HG03097 (cell line): ENCODE data around the gene NXPE3.

ENCODE experiments used
- ATAC-seq: cut with Tn5 transposase; IDR thresholded peaks from one replicate; pipeline ENCODE4 v1.9.1; 2021; ENCODE audit not compliant: unreplicated experiment, low FRiP score

Gene NXPE3

DNA sequence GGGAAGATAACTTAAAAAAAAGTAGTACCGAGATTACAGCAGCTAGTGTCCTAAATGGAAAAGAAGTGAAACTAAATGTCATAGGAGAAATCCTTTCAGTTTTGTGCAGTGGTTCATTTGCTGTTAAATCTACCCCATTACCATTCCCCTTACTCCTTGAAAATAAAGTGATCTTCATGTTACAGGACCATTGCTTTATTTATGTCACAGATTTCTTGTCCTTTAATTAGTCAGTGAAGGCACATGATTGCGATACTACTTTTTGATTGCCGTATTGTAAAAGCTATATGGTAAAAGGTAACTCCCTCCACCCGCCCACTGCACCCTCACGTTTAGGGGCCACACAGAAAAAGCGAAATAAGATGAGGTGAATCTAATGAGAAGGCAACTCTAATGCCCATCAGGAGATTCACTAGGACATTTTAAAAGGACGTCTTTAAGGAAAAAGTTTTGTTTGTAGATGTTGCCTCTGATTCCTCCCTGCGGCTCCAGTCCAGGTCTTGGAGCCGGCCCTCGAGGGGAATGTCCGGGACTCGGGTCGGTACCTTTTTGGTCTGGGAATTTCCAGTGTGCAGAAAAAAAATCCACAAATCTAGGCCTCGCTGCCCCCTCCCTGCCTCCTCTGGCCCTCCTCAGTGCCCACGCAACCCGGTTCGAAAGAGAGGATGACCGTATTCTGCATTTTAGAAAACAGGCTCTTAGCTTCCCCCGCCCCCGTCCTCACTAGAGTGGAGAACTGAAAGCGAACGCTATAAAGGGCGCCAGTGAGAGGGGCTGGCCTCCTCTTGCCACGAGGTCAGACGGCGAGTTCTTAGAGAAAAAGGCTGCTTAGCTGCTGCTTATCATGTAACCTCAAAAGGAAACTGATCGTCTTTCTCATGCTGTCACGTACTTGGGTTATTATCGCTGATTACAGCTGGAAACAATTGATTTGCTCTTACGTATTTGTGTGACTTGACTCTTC is 48.5 kb downstream of the NXPE3 start:
- peak; percentile 84 for ATAC-seq

DNA sequence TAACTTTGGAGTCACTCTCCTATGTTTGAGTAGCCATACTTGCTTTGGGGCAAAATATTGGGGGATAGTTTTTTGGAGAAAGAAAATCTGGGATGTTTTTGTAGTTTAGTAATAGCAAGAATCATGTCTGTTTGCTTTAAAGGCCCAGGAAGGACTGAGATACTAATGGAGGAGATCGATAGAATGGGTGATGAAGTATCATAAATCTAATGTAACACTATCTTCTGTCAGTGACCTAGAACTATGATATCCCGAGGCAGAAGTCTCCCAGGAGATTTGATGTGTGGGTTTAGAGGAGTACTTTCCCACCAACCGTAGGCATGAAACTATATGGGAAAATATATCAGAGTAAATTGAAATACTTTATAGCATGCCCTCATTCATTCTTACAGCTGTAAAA is 49.3 kb downstream of the NXPE3 start:
- no peak for ATAC-seq

DNA sequence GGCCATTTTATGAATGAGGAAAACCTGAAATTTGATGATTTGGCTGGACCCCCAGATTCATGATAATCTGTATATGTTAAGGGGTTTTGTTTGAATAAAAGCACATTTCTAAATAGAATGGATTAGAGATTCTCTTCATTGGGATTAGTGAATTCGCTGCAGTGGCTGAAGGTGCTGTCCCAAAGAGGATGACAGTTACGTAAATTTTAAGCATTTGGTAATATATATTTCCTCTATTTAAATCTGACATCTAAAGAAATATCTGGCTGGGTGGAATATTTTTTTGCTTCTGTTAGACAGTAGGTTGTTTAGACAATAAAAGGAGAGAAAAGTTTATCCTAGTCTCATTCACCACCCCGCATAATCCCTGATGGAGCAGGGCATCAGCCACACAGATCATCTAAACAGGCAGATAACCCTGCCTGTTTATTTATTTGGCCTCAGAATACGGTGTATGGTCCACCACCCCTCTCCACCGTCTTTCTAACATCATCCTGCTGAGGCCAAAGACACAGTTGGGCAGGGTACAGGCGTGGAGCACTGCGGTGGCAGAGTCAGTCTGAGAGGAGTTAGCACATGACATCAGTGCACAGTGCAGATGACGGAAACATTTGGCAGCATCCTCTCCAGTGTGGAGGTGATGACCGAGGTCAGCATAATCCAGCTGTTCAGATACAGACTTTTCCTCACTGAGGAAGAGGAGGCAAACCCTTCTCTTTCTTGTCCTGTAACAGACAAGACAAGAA is 49.9 kb downstream of the NXPE3 start:
- peak; percentile 42 for ATAC-seq

DNA sequence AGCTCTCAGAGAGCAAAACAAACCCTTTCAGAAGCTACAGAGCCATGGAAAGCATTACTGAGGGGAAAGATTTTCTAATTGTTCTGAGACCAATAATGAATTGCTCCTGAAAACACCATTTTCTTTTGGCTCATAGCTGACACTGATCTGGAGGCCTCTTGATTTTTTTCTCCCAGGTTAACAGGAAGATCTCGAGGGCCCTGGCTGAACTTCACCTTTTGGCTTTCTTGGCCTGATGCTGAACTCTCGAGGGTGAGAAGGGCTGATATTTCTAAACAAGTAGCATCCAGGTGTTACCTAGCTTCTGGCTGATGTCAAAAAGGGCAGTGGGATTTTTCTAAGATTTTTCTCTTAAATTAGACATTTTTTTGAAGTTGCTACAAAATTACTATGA is 50.4 kb downstream of the NXPE3 start:
- ATAC-seq: no peak

DNA sequence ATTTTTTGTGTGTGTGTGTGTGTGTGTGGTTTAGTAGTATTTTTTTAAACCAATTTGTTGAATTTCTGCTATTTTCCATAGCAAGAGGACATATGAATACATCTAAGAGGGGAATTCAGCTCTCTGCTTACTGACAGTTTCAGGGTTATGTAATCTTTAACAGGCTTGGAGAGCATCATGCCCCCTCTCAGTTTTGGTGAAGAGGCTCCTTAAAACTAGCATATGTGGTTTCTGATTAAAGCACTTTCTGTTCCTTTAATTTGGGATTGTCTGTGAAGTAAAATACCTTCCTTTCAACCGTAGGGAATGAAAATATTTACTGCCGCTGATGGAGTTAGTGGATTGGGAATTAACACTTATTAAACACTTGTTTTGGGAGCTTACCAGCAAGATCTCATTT is 50.9 kb downstream of the NXPE3 start:
- ATAC-seq: no peak

DNA sequence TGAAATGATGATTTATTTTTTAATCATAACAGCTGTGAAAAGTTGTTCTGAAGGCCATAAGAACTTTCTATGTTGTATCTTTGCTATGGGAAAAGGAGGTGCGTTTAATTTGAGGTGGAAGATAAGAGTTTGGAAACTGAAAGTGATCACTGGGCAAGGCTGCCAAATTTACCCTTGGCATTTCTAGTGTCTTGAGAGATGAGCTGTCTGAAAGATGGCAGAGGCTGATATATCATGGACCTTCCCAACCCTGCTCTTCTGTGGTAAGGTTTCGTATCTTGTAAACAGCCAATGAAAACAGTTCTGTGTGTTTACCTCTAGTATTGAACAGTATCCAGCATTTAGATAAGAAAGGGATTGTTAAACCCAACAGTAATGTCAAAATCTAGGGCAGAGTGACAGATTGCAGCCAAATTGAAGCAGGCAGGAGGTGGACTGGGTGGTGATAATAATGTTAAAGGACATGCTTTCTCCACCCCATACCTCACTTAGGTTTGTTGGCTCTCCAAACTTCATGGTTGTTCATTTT is 54.5 kb downstream of the NXPE3 start:
- no peak for ATAC-seq

DNA sequence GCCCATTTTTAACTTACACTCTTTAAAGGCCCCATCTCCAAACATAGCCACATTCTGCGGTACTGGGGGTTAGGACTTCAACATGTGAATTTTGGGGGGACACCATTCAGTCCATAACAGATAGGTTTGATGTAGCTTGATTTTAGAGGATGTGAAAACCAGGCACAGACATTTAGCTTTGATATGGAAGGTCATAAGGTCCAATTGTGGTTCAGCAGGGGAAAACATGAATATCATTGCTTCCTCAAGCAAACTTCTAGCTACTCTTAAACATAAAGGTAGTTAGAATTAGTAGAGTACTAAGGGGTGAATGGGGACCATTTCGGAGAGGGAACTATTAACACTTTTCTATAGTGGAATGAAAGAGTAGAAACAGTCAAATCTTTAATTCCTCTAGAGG is 56.7 kb downstream of the NXPE3 start:
- no peak for ATAC-seq

DNA sequence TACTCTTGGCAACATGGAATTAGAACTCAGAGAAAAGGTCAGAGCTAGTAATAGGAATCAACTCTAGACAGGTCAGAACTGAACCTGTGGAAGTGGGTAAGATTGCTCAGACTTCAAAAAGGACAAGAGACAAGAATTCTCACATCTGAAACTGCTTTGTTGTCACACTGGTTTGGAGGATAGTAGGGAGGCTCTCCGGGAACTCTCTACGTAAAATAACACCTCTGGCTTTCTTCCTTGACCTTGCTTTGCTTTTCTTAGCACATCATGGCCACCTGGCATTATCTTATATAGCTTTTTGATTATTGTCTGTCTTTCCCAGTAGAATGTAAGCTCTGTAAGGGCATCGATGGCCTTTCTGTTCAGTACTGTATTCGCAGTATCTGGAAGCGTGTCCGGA is 57.1 kb downstream of the NXPE3 start:
- ATAC-seq: no peak

DNA sequence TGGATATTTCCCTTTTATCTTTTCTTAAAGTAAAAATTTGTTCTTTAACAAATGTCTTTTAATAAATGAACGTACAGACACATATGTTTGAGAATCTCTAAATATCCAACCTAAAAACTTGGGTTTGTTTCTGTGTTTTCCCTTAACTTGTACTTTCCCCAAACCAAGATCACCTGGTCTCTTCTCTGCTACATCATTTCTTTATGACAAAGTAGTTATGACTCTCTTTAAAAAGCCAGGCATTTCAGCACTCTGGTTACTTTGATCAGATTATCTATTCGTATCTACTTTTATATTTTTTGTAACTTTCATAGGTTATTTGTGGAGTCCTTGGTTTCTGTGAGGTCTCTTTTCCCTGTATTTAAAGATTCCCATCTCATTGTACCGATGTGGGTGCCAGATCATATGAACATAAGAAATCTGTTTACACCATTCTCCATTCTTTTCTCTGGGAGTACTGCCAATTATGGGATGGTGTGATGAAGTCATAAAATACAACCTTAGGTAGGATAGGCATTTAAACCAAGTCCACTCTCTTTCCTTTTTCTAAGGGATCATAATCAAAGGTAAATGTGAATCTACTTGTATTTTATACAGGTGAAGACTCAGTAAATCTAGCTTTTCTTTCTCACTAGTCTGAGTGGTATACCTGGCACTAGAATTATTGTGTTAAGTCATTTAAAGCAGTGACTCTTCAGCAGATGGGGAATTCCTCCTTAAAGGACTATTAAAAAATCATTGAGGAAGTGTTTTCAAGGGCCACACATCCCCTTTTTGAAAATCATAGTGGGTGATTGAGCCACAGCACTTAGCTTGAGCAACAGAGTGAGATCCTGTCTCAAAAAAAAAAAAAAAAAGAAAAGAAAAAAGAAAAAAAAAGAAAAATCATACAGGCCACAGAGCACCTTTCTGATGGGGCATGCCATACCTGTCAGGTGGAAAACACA is 57.9 kb downstream of the NXPE3 start:
- no peak for ATAC-seq

DNA sequence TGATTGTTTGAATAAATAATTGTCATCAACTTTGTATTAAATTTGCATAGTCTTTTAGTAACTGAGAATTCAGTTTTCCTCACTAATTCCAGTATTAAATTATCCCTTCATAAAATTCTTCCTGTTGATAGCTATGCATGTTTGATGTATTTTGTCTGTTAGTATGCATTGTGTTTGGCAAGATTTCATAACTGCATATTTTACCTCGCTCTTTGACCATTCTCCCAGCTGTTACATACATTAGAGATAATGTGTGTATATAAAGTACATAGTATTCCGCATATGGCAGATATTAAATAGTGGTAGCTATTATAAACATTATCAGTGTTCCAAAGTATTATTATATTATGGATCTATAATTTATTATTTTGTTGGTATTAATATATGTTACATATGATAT is 59.7 kb downstream of the NXPE3 start:
- ATAC-seq: no peak

DNA sequence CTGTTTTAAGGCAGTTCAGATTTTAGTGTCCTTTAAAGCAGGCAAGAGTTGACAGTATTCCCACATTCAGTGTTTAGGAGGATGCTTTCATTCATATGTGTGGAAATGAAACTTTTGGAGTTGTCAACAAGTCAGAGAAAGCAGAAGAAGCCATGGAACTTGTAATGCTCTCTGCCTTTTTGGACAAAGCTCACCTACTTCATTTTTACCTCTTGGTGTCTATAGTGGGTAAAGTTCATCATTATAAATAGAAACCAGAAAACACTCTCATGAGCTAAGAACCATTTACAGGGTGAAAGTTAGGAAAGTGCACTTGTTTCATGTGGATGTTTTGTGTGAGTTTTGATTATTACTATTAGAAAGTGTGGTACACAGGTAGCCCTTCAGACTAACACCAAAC is 61.1 kb downstream of the NXPE3 start:
- no peak for ATAC-seq

DNA sequence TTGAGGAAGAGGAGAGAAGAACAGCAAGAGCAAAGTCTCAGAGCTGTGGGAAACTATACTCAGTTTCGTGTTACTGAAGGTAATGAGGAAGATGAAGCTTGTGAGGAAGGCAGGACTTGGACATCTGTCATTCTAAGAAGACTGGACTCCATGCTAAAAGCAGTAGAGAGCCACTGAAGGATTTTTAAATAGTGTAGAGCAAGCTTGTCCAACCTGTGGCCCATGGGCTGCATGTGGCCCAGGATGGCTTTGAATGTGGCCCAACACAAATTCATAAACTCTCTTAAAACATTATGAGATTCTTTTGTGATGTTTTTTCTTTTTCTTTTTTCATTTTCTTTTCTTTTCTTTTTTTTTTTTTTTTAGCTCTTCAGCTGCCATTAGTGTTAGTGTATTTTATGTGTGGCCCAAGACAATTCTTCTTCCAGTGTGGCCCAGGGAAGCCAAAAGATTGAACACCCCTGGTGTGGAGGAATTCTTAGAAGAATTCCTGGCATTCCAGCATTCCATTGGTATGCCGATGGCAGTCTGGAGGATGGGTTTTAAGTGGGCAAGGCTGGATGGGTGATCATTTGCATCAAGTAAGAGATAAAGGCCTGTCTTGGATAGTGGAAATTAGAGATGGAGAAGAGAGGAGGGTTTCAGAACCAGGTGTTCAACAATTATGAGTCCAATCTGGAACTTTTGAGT is 63.4 kb downstream of the NXPE3 start:
- ATAC-seq: no peak

DNA sequence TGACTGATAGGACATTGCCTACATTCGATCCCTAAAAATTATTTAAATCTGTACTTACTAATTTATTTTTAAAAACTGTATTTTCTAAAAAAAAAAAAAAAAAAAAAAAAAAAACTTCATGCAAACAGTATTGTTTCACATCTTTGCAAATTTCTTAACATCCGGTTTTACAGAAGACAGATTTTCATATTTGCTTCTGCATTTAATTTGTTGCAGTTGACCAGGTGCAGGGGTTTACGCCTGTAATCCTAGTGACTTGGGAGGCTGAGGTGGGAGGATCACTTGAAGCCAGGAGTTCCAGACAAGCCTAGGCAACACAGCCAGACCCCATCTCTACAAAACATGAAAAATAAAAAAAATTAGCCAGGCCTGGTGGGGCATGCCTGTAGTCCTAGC is 63.9 kb downstream of the NXPE3 start:
- no peak for ATAC-seq

DNA sequence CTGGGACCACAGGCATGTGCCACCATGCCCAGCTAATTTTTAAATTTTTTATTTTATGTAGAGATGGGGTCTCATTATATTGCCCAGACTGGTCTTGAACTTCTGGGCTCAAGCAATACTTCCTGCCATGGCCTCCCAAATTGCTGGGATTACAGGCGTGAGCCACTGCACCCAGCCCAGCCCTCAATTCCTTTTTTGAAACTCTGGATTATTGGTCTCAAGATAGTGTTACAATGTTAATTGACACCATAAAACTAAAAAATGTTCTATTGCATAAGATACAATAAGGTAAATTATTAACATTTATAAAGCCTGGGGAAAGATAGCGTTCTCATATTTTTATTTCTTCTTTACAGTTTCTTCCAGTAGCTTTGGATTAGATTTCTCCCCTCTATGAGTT is 66.4 kb downstream of the NXPE3 start:
- no peak for ATAC-seq

DNA sequence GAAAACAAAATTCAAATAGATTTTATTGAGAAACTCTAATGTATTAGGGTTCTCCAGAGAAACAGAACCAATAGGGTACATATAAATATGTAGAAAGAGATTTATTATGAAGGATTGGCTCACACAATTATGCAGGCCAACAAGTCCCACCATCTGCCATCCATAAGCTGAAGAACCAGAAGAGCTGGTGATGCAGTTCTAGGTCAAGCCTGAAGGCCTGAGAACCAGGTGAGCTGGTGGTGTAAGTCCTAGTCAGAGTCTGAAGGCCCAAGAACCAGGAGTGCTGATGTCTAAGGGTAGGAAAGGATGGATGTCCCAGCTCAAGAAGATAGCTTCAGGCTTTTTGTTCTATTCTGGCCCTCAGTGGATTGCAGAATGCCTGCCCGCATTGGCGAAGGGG is 67.7 kb downstream of the NXPE3 start:
- ATAC-seq: no peak

DNA sequence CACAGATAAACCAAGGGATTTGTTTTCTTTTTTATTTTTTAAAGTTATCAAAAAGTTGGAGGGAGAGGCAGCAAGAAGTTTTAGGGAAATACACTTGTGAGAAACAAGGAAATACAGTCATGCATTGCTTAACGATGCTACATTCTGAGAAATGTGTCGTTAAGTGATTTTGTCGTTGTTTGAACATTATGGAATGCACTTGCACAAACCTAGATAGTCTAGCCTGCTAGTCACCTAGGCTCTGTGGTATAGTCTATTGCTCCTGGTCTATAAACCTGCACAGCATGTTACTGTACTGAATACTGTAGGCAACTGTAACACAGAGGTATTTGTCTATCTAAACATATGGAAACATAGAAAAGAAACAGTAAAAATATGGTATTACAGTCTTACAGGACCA is 68.3 kb downstream of the NXPE3 start:
- no peak for ATAC-seq

DNA sequence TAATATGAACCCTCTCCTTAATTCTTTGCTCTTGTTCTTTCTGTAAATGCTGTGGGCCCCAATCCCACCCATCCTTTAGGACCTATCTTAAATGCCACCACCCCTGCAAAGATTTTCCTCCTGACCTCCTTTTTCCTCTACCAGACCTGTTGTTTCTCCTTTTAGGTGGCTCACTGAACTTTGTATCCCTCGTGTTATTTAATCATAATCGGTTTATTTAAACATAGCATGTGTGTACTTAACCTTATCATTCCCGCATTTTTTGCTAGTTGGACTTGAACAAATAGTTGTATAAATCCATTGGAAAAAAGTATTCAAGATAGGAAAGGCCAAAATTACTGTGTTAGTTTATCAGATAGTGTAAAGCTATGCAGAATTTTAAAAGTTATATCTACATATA is 69.3 kb downstream of the NXPE3 start:
- ATAC-seq: no peak

DNA sequence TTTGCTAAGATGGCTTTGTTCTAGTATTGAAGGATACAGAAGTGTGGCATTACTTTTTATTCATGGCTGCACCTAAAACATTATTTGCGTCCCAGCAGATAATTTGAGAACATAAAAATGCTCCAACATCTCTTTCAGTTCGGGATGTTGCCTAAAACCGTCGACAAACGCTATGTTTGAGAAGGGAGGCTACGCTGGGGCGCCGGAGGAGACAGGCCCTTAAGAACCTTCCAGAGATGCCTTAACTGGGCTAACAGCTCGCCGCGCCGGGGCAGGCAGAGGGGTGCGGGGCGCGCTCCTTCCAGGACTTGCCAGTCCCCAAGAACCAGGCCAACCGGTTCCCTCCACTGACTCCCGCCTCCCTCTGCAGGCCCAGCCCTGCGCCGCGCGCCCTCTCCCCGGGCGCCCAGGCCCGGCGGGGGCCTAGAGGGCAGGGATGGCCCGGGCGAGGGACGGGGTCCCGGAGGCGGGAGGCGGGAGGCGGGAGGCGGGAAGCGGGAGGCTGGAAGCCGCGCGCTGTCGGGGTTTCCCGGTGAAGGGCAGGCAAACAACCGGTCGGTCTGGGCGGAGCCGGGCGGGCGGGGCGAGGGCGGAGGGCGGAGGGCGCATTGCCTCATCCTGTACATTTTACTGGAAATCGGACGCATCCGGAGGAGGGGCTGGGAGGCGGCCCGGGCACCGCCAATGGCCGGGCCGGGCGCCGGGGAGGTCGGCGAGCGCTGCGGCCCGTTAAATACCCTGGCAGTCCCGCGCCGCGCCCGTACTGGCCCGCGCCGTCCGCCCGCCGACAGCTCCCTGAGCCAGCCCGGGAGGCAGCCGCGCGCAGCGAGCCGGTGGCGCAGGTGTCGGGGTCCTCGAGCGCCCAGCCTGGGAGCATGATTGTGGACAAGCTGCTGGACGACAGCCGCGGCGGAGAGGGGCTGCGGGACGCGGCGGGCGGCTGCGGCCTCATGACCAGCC is 70.0 kb downstream of the NXPE3 start, which contains the start of gene NFKBIZ:
Gene NFKBIZ (plus strand): TSS at position 761 of the 960 bp plus-strand sequence. CDS start 115 bp downstream, at position 876.
- ATAC-seq: peak; percentile 77
